HAP-1 (cell line): ENCODE results near the gene SETD2.

Experiments
- DNase-seq, 2 experiments: peaks; one replicate each; pipeline ENCODE4 v3.0.0-alpha.2; 2016 to 2020; ENCODE audit warnings: low spot score in 2 of 2
- H3K27me3 ChIP-seq: fragments of 250-450 bp; sonication (Bioruptor Pico); 2 replicates; pipeline ENCODE4 v1.5.1; 2020; ENCODE audit warnings: low read depth, mild to moderate bottlenecking, moderate library complexity
- H3K36me3 ChIP-seq: fragments of 250-450 bp; sonication (Bioruptor Pico); replicated peaks from 2 replicates; pipeline ENCODE4 v1.5.1; 2020; ENCODE audit warnings: mild to moderate bottlenecking
- H3K4me1 ChIP-seq: fragments of 250-450 bp; sonication (Bioruptor Pico); 2 replicates; pipeline ENCODE4 v1.5.1; 2020; ENCODE audit warnings: mild to moderate bottlenecking
- H3K4me3 ChIP-seq: fragments of 250-450 bp; sonication (Bioruptor Pico); 2 replicates; pipeline ENCODE4 v1.5.1; 2020; ENCODE audit warnings: mild to moderate bottlenecking, moderate library complexity
- H3K9me3 ChIP-seq: fragments of 250-450 bp; sonication (Bioruptor Pico); 2 replicates; pipeline ENCODE4 v1.5.1; 2020; ENCODE audit warnings: mild to moderate bottlenecking, moderate library complexity
- in situ Hi-C: fragments of 300-500 bp; cut with MboI; formaldehyde crosslinking; loops from 3 replicates; pipeline ENCODE4 v1.14.3; 2020; ENCODE audit warnings: low sequenced_read_pairs, inconsistent platforms, mixed read lengths

SETD2 gene

DNA sequence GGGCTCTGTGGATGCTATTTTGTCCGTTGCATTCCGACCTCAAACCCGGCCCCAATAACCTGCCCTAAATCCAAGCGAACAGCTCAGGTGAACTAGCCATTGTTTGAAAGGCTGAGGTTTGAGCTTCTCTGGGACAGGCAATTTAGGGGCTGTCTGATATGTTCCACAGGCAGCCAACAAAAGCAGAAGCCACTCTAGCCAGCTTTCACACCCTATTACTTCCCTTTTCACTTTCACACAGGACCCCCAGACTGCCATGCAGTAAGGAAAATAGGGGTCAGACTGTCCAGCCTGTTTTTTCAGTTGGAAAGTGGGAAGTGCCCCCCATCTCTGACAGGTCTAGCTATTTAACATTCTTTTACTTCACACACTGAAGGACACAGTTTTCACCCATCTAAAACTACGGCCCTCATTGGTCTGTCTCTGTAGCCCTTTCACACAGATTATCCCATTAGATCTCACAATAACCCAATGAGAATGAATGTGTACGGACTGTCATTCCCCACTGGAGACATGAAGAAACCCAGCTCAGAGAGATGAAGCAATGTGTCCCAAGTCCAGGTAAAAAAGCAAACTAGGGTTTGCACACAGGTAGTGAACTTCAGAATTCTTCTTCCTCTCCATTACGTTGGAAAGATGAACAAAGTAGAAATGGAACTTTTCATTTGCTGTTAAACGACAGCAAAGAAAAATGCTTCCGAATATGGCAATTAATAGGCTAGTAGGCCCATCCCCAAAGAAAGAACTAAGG, 189.3 kb downstream of the SETD2 start:
- H3K27me3 ChIP-seq, result no peaks in the 10 kb centered on the region
- H3K4me3 ChIP-seq, result peak overlapping the region; percentile 96; the same call in 1 of the 2 replicates
- peaks cover 14% of the 10 kb centered on the region for H3K36me3 ChIP-seq
- in situ Hi-C loops, result no loop called here
- H3K4me1 ChIP-seq, result peaks cover 12% of the 10 kb centered on the region
- no peak for DNase-seq
- H3K9me3 ChIP-seq, result no peaks in the 10 kb centered on the region

DNA sequence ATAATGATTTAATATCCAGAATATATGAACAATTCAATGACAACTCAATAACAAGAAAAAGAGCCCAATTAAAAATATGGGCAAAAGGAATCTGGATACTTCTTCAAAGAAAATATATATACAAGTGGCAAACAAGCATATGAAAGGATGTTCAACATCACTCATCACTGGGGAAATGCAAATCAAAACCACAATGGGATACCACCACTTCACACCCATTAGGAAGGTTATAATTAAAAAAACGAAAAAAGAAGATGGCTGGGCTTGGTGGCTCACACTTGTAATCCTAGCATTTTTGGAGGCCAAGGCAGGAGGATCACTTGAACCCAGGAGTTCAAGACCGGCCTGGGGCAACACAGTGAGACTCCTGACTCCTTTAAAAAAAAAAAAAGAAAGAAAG, 191.5 kb downstream of the SETD2 start:
- in situ Hi-C loops, result no loop called here
- no peak for DNase-seq
- no peak overlapping the region for H3K4me3 ChIP-seq
- peaks cover 21% of the 10 kb centered on the region for H3K36me3 ChIP-seq
- peaks cover 5% of the 10 kb centered on the region; the same call in 1 of the 2 replicates for H3K4me1 ChIP-seq
- H3K9me3 ChIP-seq, result no peaks in the 10 kb centered on the region
- no peaks in the 10 kb centered on the region for H3K27me3 ChIP-seq

DNA sequence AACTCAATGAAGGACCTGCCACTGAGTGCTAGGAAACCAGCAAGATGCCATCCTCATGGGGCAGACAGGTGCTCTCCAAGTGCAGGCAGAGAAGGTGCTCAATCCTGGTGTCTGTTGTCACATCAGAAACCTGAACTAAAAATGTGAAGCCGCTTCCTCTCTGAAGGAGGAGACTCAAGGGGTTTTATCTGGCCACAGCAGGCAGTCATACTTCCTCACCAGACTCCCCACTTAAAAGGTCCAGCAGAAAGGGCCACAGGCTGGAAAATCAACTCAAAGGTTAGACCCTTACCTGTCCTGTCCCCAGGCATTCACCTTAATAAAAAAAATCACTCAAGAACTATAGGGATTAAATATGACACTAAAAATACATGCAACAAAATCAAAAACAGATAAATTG, 192.2 kb downstream of the SETD2 start:
- Histone ChIP-seq H3K9me3 (no peaks in the 10 kb centered on the region), H3K36me3 (peaks cover 21% of the 10 kb centered on the region), H3K4me3 (no peak overlapping the region), H3K27me3 (no peaks in the 10 kb centered on the region), H3K4me1 (no peaks in the 10 kb centered on the region)
- in situ Hi-C loops, result no loop called here
- DNase-seq, result no peak

DNA sequence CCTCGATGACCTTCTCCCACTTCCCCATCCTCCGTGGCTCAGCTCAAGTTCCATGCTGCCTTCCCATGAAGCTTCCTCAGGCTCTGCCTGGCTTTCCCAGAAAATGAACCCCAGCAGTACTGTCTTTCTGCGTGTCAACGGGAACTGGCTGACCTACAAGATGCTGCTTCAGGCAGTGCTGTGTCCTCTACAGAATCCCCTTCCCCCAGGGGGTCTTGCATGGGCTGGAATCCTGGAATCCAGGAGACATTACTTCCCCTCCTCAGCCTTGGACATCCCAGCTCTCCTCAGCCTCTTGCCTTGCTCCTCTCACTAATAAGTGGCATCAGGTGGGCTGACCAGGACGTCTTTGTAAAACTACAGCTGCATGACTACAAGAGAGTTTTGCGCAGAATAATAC, 192.8 kb downstream of the SETD2 start:
- no peak overlapping the region for H3K4me3 ChIP-seq
- H3K9me3 ChIP-seq, result no peaks in the 10 kb centered on the region
- no peaks in the 10 kb centered on the region for H3K4me1 ChIP-seq
- DNase-seq, result no peak
- peaks cover 21% of the 10 kb centered on the region for H3K36me3 ChIP-seq
- H3K27me3 ChIP-seq, result no peaks in the 10 kb centered on the region
- in situ Hi-C loops, result no loop called here

DNA sequence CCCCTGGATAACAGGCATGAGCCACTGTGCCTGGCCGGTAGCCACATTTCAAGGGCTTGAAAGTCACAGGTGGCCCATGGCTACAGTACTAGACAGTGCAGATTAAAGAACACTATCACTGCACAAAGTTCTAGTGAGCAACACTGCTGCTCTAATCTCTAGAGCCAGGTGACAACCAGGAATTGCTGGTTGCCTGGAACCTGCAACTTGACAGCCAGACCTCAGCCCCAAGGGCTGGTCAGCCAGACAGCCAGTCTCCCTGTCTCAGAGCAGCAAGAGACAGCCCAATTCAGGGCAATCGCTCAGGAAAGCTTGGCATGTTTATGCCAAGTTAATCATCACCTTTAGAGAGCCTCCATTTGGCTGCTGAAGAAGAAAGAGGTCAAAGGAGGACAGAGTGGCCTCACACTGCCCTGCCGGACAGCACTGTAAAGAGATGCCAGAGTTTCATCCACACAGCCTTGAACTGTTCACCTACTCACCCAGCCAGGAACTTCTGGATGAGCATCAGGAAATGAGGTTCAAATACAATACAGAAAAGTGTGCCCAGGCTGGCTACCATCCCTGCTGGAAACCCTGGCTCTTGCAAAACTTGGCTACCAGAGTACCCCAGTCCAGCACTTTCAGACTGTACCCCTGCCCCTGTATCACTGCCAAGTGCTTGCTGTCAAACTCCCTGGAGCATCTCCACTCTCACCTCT, 193.4 kb downstream of the SETD2 start:
- Histone ChIP-seq H3K36me3 (peaks cover 22% of the 10 kb centered on the region), H3K9me3 (no peaks in the 10 kb centered on the region), H3K4me3 (no peak overlapping the region), H3K4me1 (no peaks in the 10 kb centered on the region; the same call in 1 of the 2 replicates), H3K27me3 (no peaks in the 10 kb centered on the region)
- in situ Hi-C loops, result no loop called here
- DNase-seq, result no peak

DNA sequence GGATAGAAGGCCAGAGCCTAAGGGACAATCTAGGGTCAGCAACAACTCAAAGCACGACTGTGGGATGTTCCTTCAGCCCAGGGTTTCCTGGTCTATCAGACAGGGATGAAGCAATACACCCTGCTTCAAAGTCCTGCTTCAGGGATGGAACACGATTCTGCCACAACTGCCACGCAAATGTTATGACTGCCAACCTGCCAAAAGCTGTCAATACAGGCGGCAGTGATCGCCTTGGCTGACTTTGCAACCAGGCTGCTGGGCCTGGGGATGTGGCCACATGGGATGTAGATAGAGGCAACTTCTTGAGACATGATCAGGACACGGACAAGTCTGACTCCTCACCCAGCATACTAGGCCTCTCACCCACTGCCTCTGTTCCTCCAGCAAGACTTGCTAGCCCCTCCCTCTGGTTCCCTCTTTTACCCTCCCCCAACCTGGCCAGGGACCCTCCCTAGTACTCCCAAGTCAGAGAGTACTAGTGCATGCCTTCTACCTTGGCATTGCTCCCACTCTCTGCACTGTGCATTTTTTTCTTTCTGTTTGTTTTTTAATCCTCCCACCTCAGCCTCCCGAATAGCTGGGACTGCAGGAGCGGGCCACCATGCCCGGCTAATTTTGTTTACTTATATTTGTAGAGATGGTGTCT, 195.0 kb downstream of the SETD2 start:
- in situ Hi-C loops, result no loop called here
- no peak for DNase-seq
- peaks cover 5% of the 10 kb centered on the region; the same call in 1 of the 2 replicates for H3K4me1 ChIP-seq
- H3K36me3 ChIP-seq, result peaks cover 17% of the 10 kb centered on the region
- no peak overlapping the region for H3K4me3 ChIP-seq
- H3K9me3 ChIP-seq, result no peaks in the 10 kb centered on the region
- H3K27me3 ChIP-seq, result no peaks in the 10 kb centered on the region

DNA sequence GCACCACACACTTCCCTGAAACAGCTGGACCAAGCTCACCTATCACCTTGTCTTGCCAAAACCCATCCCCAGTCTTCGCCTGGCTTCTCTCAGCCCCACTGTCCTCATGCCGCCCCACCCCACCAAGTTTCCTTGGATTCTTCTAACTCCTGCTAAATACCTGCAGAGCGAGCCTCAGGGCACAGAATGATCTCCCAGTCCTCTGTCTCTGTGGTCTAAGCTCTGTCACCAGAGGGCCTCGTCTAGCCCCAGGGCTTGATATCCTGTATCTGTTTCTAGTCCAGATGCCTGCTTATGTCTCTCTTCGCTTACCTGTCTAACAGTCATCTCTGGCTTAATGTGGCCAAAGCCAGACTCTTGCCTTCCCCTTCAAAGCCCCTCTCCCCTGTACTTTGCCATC, 197.1 kb downstream of the SETD2 start:
- Histone ChIP-seq H3K27me3 (no peaks in the 10 kb centered on the region), H3K4me1 (peaks cover 5% of the 10 kb centered on the region; the same call in 1 of the 2 replicates), H3K9me3 (0 out of 2 replicates have a peak, but pooled peaks cover 2% of the 10 kb centered on the region), H3K4me3 (no peak overlapping the region), H3K36me3 (peaks cover 20% of the 10 kb centered on the region)
- in situ Hi-C loops, result no loop called here
- no peak for DNase-seq
